GM19099 (cell line): ENCODE measurements around the gene ADGRF1.

Experiments
- POLR2A ChIP-seq: IDR thresholded peaks from 3 replicates; pipeline ENCODE4 v1.6.1; 2011; ENCODE audit warnings: low read depth; ENCODE audit not compliant: insufficient read length; ENCODE audit errors: extremely low read depth

The ADGRF1 gene

DNA sequence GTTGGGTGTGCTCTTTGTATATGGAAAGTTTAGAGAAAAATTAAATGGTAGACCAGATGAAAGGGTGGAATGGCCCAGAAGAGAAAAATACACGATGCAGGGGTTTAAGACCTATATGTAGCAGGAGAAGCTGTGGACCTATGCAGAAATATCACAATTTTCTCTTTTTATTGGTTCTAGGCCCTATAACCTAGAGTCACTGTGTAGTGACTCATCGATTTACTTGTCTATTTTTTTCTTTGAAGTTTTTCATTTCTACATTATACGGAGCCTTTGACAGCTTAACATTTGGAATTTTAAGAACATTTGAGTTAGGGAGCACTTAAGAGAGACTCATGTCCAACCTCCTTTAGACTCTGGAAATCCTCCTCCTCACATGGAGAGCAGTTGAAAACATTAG lies 28.3 kb upstream of the ADGRF1 start:
- TF ChIP-seq POLR2A, result no peak

GRCh38 chr6:47069156-47069555 lies 27.0 kb upstream of the ADGRF1 start:
- no peak for TF ChIP-seq POLR2A

DNA sequence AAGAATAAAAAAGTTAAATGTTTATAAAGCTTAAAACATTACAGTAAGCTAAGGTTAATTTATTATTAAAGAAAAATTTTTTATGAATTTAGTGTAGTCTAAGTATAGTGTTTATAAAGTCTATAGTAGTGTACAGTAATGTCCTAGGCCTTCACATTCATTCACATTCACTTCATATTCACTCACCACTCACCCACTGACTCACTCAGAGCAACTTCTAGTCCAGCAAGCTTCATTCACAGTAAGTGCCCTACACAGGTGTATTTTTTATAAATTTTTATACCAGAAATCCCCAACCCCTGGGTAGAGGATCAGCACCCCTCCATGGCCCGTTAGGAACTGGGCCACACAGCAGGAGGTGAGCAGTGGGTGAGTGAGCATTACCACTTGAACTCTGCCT lies 24.3 kb upstream of the ADGRF1 start:
- no peak for TF ChIP-seq POLR2A

- no peak for TF ChIP-seq POLR2A
Observed at GRCh38 chr6:47064274-47064673, 22.1 kb upstream of the ADGRF1 start.

- TF ChIP-seq POLR2A, result no peak
Observed at GRCh38 chr6:47062346-47062745, 20.2 kb upstream of the ADGRF1 start.

DNA sequence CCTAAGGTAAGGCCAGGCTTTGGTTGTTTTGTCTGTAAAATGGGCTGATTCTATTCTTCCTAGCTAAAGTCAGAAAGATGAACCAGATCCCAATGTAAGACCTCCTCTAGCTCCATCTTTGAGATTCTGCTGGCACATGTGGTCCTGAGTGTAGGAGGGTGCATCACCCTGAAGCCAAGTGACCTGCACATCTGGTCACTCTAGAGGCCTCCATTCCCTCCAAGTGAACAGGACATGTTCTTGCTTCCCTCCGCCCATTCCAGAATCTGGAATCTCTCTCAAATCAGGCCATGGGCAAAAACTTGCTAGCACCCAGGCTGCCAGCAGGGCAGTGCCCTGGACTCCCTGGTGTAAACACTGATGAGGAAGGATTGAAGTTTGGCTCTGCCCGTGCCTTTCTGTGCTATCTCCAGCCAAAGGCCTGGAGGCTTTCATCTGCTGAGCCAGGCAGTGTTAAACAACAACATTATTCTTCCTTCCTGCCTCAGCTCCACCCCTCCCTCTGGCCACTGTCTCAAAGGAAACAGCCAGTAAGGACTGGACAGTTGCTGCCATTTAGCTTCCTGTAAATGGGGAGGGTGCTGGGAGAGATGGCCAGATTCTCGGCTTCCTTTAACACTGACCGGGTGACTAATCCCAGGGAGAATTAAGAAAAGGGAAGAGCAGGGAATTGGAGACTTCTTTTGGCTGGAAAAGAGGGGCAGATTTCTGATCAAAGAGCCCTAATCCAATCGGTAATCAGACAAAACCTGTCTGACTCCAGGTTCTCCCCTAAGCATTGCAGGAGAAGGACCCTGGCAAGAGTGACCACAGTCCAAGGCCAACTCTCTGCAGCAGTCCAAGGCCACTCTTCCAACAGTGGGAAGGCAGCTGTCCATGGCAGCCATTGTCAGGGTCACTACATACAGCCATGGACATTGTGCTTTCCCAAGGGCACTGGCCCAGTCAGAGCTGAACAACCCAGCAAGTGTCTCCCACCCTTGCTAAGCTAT lies 19.5 kb upstream of the ADGRF1 start:
- TF ChIP-seq POLR2A, result no peak

DNA sequence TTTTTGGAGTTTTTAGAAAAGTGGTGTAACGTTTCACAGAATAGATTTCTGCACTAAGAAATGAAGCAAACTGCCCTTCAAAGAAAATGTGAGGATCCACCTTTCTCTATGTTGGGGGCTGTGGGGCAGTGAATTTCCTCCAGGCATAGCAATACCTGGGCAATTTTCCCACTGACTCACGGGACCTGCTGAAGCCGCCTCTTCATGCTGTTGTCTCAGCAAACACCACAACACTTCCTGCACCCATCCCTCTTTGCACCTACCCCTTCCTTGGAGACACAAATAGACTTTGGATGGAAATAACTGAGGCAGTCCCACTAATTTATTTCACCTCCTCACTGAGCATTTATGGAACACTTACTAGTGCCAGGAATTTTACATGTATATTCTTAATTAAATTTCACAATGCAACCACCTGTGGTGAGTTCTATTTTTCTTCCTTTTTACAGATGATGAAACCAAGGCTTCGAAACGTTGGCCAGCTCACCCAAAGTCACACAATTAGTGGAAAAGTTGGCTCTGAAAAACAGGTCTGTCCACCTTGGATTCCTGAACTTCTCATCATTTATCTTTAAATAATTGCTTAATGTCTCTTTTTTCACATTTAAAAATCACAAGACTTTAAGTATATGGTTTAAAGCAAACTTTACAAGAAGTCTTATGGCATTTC lies 17.2 kb upstream of the ADGRF1 start:
- no peak for TF ChIP-seq POLR2A

DNA sequence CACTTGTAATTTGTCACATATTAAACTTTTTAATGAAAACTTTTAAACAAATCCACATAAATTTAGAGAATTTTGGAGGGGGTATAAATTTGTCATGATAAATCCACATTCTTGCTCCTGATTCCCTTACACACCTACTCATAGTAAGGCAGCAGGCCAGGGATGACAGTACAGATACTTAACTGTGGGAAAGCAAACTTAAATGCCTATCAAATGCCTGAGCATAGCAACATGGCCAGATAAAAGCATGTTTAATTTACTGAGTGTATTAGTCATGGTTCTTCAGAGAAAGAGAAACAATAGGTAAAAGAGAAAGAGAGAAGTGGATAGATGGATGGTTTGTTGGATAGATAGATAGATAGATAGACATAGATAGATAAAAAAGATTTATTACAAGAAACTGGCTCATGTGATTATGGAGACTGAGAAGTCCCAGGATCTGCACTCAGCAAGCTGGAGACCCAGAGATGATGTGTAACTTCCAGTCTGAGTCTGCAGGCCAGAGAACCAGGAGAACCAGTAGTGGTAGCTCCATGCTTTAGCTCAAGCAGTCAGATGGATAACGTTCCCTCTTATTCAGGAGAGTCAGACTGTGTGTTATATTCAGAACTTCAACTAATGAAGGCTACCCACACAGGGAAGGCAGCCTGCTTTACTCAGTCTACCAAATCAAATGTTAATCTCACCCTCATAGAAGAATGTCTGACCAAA lies 15.9 kb upstream of the ADGRF1 start:
- TF ChIP-seq POLR2A, result no peak

GRCh38 chr6:47056832-47057231 lies 14.7 kb upstream of the ADGRF1 start:
- no peak for TF ChIP-seq POLR2A

DNA sequence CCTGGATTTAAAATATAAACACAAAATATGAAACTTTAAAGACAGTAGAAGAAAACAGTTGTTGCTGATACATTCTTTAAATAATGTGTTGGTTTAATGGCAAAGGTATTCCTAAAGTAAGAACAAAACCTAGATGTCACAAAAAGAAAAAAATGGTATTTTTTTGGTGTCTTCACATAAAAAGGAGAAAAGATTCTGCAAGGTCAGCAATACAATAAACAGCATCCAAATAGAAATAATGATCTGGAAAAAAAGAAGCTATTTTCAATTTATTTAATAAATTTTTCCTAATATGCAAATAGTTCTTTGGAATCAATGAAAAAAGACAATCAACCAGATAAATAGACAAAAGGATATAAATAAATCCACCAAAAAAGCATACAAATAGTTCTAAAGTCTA lies 6.5 kb upstream of the ADGRF1 start:
- no peak for TF ChIP-seq POLR2A

DNA sequence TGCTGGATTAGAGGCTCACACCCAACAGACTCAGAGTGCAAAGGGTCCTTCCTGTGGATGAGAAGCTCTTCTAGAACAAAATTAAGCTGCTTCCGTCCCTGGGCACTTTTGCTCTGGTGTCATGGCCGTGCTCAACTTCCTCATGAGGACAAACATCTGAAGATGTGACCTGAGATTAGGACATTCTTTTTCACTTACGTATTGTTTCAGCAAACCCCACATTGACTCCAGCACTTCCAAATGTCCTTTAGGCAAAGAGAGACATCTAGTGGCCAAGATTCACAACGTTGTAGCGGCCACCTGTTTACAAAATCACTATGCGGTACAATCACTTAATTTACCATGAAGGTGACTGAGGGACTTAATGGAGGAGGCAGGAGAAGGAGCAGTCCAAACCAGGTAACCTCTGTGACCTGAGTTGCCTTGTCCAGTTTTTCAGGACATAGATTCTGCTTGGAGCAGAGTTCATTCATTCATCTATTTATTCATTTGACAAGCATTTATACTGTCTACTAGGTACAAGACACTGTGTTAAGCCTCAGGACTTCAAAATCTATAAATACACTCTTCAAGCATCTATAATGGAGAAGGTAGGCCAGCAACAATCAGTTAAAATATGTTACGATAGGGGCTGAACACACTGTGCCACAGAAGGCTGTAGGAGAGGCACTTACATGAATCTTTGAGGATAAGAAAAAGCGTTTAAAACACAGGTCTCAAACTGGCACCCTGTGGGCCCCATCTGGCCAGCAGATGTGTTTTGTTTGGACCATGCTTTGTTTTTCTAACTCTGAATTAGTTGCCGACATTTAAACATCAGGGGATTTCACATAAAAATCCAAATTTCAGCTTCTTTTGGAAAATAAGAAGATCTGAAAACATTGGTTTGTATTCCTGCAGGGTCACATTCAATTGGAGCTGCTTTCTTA lies 5.6 kb upstream of the ADGRF1 start:
- TF ChIP-seq POLR2A, result no peak

DNA sequence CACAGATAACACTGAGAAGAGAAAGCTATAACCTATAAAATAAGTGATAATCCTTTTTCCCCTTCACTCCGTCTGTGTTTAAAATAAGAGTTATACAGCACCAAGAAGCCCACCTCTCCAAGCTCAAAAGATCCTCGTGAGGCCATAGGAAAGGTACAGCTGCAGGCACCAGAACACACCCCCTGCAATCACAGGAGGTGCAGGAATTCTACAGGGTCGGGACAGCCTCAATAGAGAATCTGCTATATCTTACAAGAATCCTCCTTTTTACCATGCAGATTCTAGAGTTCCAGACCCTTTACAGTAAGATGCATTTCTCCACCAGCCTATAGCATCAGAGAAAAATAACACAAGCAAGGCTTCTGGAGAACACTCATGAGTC lies 5.0 kb upstream of the ADGRF1 start:
- TF ChIP-seq POLR2A, result no peak

- TF ChIP-seq POLR2A, result no peak
Observed at GRCh38 chr6:47044397-47044796, 2.3 kb upstream of the ADGRF1 start.

GRCh38 chr6:47043286-47043685 lies 1.2 kb upstream of the ADGRF1 start:
- no peak for TF ChIP-seq POLR2A

GRCh38 chr6:47041741-47042140 lies 391 bp downstream of the ADGRF1 start:
- TF ChIP-seq POLR2A, result no peak

DNA sequence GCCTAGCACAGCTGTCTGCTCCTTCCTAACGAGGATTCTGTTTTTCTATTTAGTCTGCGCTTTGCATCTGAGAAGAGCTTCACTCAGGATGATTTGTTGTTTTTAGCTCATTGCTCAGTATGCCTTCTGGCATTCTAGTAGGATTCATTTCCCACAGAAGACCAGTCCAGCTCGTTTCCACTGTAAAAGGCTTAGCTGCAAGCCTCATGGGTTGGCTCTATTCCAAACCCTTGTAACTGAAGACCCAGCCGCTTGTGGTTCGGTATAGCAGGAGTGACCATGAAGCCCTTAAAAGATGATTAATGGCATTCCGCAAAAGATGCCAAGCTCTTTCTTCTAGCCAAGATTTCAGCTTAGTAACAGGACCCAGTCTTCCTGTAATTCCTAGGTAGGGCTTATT lies 7.2 kb downstream of the ADGRF1 start:
- TF ChIP-seq POLR2A, result no peak
